Measurements from ENCODE around the gene ARRDC2. TPM values are rescaled to one million over a fixed set of nuclear protein-coding genes. Genes with fewer than 3 reads are reported as not detected.
"Not testable (repeated sequence)": the region's sequence is repeated elsewhere in the genome, so short reads cannot be mapped to it uniquely, and the experiment has no call there.

ARRDC2 gene
- total RNA-seq, 4 donors from 2014 or later: 26.8 to 94.9 (median 29.4) TPM

GRCh38 chr19:18000915-18001776, 6.8 kb upstream of the ARRDC2 start:
- peak in 1 of 6 experiments; percentile 2 for TF ChIP-seq CTCF (IDR thresholded peaks at IDR 0.05)
- TF ChIP-seq POLR2A (IDR thresholded peaks at IDR 0.05): peak; percentile 72 to 74
- Histone ChIP-seq H3K36me3 (no peaks in the 10 kb centered on the region), H3K27ac (peak overlapping the region; percentile 89 to 97 (median 90)), H3K4me1 (peaks cover 0 to 23% (median 5%) of the 10 kb centered on the region in 4 donors), H3K4me3 (peak overlapping the region; percentile 70 to 96 (median 90)), H3K9me3 (no peaks in the 10 kb centered on the region), H3K27me3 (no peaks in the 10 kb centered on the region)
- peak; percentile 93 to 98 (median 97) for DNase-seq

- peaks cover 0 to 23% (median 7%) of the 10 kb centered on the region in 4 donors for H3K4me1 ChIP-seq
- no peaks in the 10 kb centered on the region for H3K27me3 ChIP-seq
- peak overlapping the region; percentile 70 to 96 (median 90) for H3K4me3 ChIP-seq
- peak in 1 of 3 donors; percentile 60 for DNase-seq
- peak overlapping the region; percentile 89 to 97 (median 90) for H3K27ac ChIP-seq
- no peaks in the 10 kb centered on the region for H3K9me3 ChIP-seq
- H3K36me3 ChIP-seq: no peaks in the 10 kb centered on the region
- no peak for TF ChIP-seq POLR2A (IDR thresholded peaks at IDR 0.05)
- TF ChIP-seq CTCF (IDR thresholded peaks at IDR 0.05): no peak
Measured at GRCh38 chr19:18001777-18002345, 6.1 kb upstream of the ARRDC2 start.

- Histone ChIP-seq H3K27me3 (no peaks in the 10 kb centered on the region), H3K27ac (peak overlapping the region; percentile 89 to 97 (median 90)), H3K36me3 (no peaks in the 10 kb centered on the region), H3K4me3 (peak overlapping the region; percentile 70 to 96 (median 90)), H3K9me3 (no peaks in the 10 kb centered on the region), H3K4me1 (peaks cover 0 to 26% (median 9%) of the 10 kb centered on the region in 4 donors)
- DNase-seq: peak in 2 of 3 donors; percentile 74 to 82
- TF ChIP-seq POLR2A (IDR thresholded peaks at IDR 0.05) (no peak), CTCF (IDR thresholded peaks at IDR 0.05) (no peak)
Measured at GRCh38 chr19:18002347-18002850, 5.6 kb upstream of the ARRDC2 start.

GRCh38 chr19:18005750-18006149, 2.2 kb upstream of the ARRDC2 start:
- peaks cover 0 to 34% (median 16%) of the 10 kb centered on the region in 4 donors for H3K4me1 ChIP-seq

GRCh38 chr19:18007044-18007916, 690 bp upstream of the ARRDC2 start:
- Histone ChIP-seq H3K27ac (peak overlapping the region; percentile 64 to 88 (median 82)), H3K4me3 (peak overlapping the region; percentile 52 to 68 (median 64)), H3K9me3 (no peaks in the 10 kb centered on the region), H3K27me3 (no peaks in the 10 kb centered on the region), H3K36me3 (peaks cover 0 to 36% (median 0%) of the 10 kb centered on the region in 3 donors), H3K4me1 (peaks cover 0 to 37% (median 13%) of the 10 kb centered on the region in 4 donors)
- TF ChIP-seq CTCF (IDR thresholded peaks at IDR 0.05) (peak; percentile 95 to 99 (median 98)), POLR2A (IDR thresholded peaks at IDR 0.05) (peak in 1 of 2 donors; percentile 17)
- DNase-seq: peak; percentile 80 to 92 (median 90)

More at GRCh38 chr19:18005750-18006149, 2.2 kb upstream of the ARRDC2 start:
- DNase-seq, H3K27me3 ChIP-seq, H3K27ac ChIP-seq, H3K4me3 ChIP-seq, H3K9me3 ChIP-seq: not testable (repeated sequence)
- H3K36me3 ChIP-seq: peaks cover 0 to 24% (median 0%) of the 10 kb centered on the region in 3 donors
